ENCODE results near the gene LRIT1.

LRIT1 gene

GRCh38 chr10:84196083-84196482 lies 45.3 kb downstream of the LRIT1 start:
- Histone ChIP-seq H2AFZ (no peak overlapping the region), H3K9ac (no peak overlapping the region), H3K4me3 (ENCODE audit: low read depth, low read length) (no peak overlapping the region), H3K4me1 (peaks cover 5% of the 10 kb centered on the region), H3K79me2 (no peaks in the 10 kb centered on the region), H3K27ac (no peak overlapping the region), H3K36me3 (ENCODE audit: control insufficient read depth, insufficient read depth, low read length) (no peaks in the 10 kb centered on the region), H3K27me3 (ENCODE audit: control insufficient read depth, insufficient read depth, low read length) (no peaks in the 10 kb centered on the region), H3K4me2 (ENCODE audit: low read length) (peak overlapping the region; percentile 0), H3K9me3 (ENCODE audit: control insufficient read depth, low read length) (no peaks in the 10 kb centered on the region)
- no peak for TF ChIP-seq CTCF (IDR thresholded peaks at IDR 0.05)

DNA sequence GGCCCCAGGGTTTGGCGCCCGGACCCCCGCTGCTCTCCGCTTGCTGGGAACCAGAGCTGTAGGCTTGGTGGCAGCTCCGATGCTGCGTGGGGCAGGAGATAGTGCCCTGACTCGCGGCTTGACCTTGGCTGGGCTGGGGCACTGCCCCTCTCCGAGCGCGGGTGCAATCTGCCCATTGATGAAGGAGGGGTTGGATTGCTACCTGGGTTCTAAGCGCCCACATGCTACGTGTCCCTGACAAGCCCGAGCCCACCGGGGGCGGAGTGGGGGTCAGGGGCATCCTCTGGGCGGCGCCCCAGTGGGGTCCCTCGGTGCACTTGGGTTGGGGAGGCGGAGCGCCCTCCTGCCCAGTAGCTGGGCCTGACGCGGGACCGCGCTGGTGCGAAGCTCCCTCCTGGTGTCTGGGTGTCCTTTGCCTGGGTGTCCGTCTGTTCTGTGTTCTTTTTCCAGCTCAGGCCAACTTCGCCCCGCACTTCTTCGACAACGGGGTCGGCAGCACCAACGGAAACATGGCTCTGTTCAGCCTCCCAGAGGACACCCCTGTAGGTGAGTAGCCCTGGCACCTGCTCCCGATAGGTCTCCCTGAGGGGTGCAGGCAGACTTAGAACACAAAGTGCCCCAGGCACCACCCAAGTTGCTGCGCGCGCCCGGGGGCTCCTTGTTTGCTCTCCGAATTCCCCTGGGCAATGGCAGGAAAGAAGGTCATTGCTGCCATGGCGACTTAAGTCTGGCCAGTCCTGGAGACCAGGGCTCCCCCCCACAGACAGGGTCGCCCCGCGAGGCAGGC lies 46.1 kb downstream of the LRIT1 start:
- peak overlapping the region; percentile 71 for H3K4me2 ChIP-seq (ENCODE audit: low read length)
- TF ChIP-seq CTCF (IDR thresholded peaks at IDR 0.05), result no peak
- no peak overlapping the region for H3K27ac ChIP-seq
- H3K27me3 ChIP-seq (ENCODE audit: control insufficient read depth, insufficient read depth, low read length), result no peaks in the 10 kb centered on the region
- H3K79me2 ChIP-seq, result no peaks in the 10 kb centered on the region
- no peaks in the 10 kb centered on the region for H3K9me3 ChIP-seq (ENCODE audit: control insufficient read depth, low read length)
- peak overlapping the region; percentile 72 for H2AFZ ChIP-seq
- no peaks in the 10 kb centered on the region for H3K36me3 ChIP-seq (ENCODE audit: control insufficient read depth, insufficient read depth, low read length)
- no peak overlapping the region for H3K9ac ChIP-seq
- no peak overlapping the region for H3K4me3 ChIP-seq (ENCODE audit: low read depth, low read length)
- peaks cover 5% of the 10 kb centered on the region for H3K4me1 ChIP-seq

DNA sequence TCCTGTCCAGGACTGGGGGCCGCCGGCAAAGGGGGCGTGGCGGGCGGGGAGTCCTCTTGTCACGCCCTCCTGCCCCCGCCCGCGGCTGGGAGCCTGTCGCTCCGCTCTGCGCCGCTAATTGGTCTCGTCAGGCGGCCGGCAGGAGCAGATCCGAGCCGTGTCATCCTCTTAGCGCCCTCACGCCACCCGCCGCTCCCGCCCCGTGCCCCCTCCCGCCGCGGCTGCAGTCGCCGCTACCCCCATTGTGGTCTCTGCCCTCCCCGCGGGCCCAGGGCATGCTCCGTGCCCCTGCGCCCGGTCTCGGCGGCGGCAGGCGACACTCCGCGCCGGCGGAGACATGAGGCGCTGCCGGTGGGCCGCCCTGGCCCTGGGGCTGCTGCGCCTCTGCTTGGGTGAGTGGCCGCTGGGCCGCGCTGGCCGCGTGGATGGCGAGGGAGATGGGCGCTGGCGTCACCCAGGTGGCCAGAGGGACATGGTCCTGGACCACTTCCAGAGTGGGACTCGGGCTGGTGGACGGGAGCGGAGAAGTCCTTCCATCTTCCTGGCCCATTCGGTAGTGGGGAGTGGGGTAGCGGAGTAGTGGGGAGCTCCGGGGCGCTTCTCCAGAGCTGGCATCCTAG lies 46.8 kb downstream of the LRIT1 start, which contains the start of gene CDHR1:
Gene CDHR1, plus strand, starts transcription at position 114 of the 620 bp plus-strand sequence. Its CDS starts 224 bp downstream, at position 338.
- no peak for TF ChIP-seq CTCF (IDR thresholded peaks at IDR 0.05)
- H2AFZ ChIP-seq, result peak within 1 kb of the TSS; percentile 72
- H3K27me3 ChIP-seq (ENCODE audit: control insufficient read depth, insufficient read depth, low read length), result no peaks in the 10 kb centered on the region
- no peak within 1 kb of the TSS for H3K27ac ChIP-seq
- peaks cover 5% of the 10 kb centered on the region for H3K4me1 ChIP-seq
- H3K4me3 ChIP-seq (ENCODE audit: low read depth, low read length), result peak within 1 kb of the TSS; percentile 29
- H3K9me3 ChIP-seq (ENCODE audit: control insufficient read depth, low read length), result no peaks in the 10 kb centered on the region
- no peak within 1 kb of the TSS for H3K9ac ChIP-seq
- peak within 1 kb of the TSS; percentile 71 for H3K4me2 ChIP-seq (ENCODE audit: low read length)
- no peaks in the 10 kb centered on the region for H3K79me2 ChIP-seq
- H3K36me3 ChIP-seq (ENCODE audit: control insufficient read depth, insufficient read depth, low read length), result no peaks in the 10 kb centered on the region

- H3K9ac ChIP-seq, result no peak overlapping the region
- peak overlapping the region; percentile 29 for H3K4me3 ChIP-seq (ENCODE audit: low read depth, low read length)
- no peaks in the 10 kb centered on the region for H3K9me3 ChIP-seq (ENCODE audit: control insufficient read depth, low read length)
- no peaks in the 10 kb centered on the region for H3K27me3 ChIP-seq (ENCODE audit: control insufficient read depth, insufficient read depth, low read length)
- H3K36me3 ChIP-seq (ENCODE audit: control insufficient read depth, insufficient read depth, low read length), result no peaks in the 10 kb centered on the region
- no peak for TF ChIP-seq CTCF (IDR thresholded peaks at IDR 0.05)
- H3K4me1 ChIP-seq, result peaks cover 5% of the 10 kb centered on the region
- H3K79me2 ChIP-seq, result no peaks in the 10 kb centered on the region
- peak overlapping the region; percentile 72 for H2AFZ ChIP-seq
- H3K27ac ChIP-seq, result no peak overlapping the region
- H3K4me2 ChIP-seq (ENCODE audit: low read length), result peak overlapping the region; percentile 71
Measured at GRCh38 chr10:84193846-84194423, 47.4 kb downstream of the LRIT1 start.
